ENCODE data around the gene IGSF21. TPM values are rescaled to one million over a fixed set of nuclear protein-coding genes. Genes with fewer than 3 reads are reported as not detected.

IGSF21 gene
- total RNA-seq, 4 donors from 2014 or later: 1.2 to 19.1 (median 1.9) TPM; not detected in 1

- Histone ChIP-seq H3K27me3 (no peaks in the 10 kb centered on the region), H3K9me3 (no peaks in the 10 kb centered on the region), H3K27ac (no peak overlapping the region), H3K36me3 (no peaks in the 10 kb centered on the region), H3K4me3 (no peak overlapping the region), H3K4me1 (no peaks in the 10 kb centered on the region)
- TF ChIP-seq POLR2A (IDR thresholded peaks at IDR 0.05): no peak
- no peak for TF ChIP-seq CTCF (IDR thresholded peaks at IDR 0.05)
- intact Hi-C loops (cut with DNase I; ENCODE audit: low total_unique reads): no loop called here
- DNase-seq: no peak
Observed at GRCh38 chr1:18090636-18091035, 17.0 kb upstream of the IGSF21 start.

- Histone ChIP-seq H3K27me3 (no peaks in the 10 kb centered on the region), H3K27ac (no peak overlapping the region), H3K4me1 (no peaks in the 10 kb centered on the region), H3K36me3 (no peaks in the 10 kb centered on the region), H3K9me3 (no peaks in the 10 kb centered on the region), H3K4me3 (no peak overlapping the region)
- no peak for DNase-seq
- TF ChIP-seq POLR2A (IDR thresholded peaks at IDR 0.05): no peak
- no peak for TF ChIP-seq CTCF (IDR thresholded peaks at IDR 0.05)
- intact Hi-C loops (cut with DNase I; ENCODE audit: low total_unique reads): no loop called here
Observed at GRCh38 chr1:18091660-18092446, 15.7 kb upstream of the IGSF21 start.

GRCh38 chr1:18093193-18093592, 14.4 kb upstream of the IGSF21 start:
- H3K36me3 ChIP-seq: no peaks in the 10 kb centered on the region
- H3K4me3 ChIP-seq: no peak overlapping the region
- TF ChIP-seq POLR2A (IDR thresholded peaks at IDR 0.05): no peak
- no peak for TF ChIP-seq CTCF (IDR thresholded peaks at IDR 0.05)
- intact Hi-C loops (cut with DNase I; ENCODE audit: low total_unique reads): no loop called here
- no peaks in the 10 kb centered on the region for H3K4me1 ChIP-seq
- no peak overlapping the region for H3K27ac ChIP-seq
- DNase-seq: no peak
- no peaks in the 10 kb centered on the region for H3K9me3 ChIP-seq
- no peaks in the 10 kb centered on the region for H3K27me3 ChIP-seq

- TF ChIP-seq POLR2A (IDR thresholded peaks at IDR 0.05) (no peak), CTCF (IDR thresholded peaks at IDR 0.05) (no peak)
- Histone ChIP-seq H3K27me3 (no peaks in the 10 kb centered on the region), H3K4me1 (no peaks in the 10 kb centered on the region), H3K9me3 (no peaks in the 10 kb centered on the region), H3K36me3 (no peaks in the 10 kb centered on the region), H3K4me3 (no peak overlapping the region), H3K27ac (no peak overlapping the region)
- intact Hi-C loops (cut with DNase I; ENCODE audit: low total_unique reads): no loop called here
- no peak for DNase-seq
Observed at GRCh38 chr1:18093646-18094045, 14.0 kb upstream of the IGSF21 start.

- H3K36me3 ChIP-seq: no peaks in the 10 kb centered on the region
- TF ChIP-seq CTCF (IDR thresholded peaks at IDR 0.05): no peak
- no peak for TF ChIP-seq POLR2A (IDR thresholded peaks at IDR 0.05)
- intact Hi-C loops (cut with DNase I; ENCODE audit: low total_unique reads): no loop called here
- H3K9me3 ChIP-seq: no peaks in the 10 kb centered on the region
- no peaks in the 10 kb centered on the region for H3K4me1 ChIP-seq
- H3K27ac ChIP-seq: no peak overlapping the region
- no peak for DNase-seq
- H3K27me3 ChIP-seq: no peaks in the 10 kb centered on the region
- no peak overlapping the region for H3K4me3 ChIP-seq
Observed at GRCh38 chr1:18094096-18094495, 13.5 kb upstream of the IGSF21 start.
